NCI-H524 treated with DMSO at 0.1 percent for 48 hours (cell line): ENCODE results near the gene EIF4E2.

ENCODE experiments used
- DNase-seq: peaks from one replicate; lab custom pipeline; 2025; lab: John Stamatoyannopoulos, UW

The EIF4E2 gene, protein sequence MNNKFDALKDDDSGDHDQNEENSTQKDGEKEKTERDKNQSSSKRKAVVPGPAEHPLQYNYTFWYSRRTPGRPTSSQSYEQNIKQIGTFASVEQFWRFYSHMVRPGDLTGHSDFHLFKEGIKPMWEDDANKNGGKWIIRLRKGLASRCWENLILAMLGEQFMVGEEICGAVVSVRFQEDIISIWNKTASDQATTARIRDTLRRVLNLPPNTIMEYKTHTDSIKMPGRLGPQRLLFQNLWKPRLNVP

DNA sequence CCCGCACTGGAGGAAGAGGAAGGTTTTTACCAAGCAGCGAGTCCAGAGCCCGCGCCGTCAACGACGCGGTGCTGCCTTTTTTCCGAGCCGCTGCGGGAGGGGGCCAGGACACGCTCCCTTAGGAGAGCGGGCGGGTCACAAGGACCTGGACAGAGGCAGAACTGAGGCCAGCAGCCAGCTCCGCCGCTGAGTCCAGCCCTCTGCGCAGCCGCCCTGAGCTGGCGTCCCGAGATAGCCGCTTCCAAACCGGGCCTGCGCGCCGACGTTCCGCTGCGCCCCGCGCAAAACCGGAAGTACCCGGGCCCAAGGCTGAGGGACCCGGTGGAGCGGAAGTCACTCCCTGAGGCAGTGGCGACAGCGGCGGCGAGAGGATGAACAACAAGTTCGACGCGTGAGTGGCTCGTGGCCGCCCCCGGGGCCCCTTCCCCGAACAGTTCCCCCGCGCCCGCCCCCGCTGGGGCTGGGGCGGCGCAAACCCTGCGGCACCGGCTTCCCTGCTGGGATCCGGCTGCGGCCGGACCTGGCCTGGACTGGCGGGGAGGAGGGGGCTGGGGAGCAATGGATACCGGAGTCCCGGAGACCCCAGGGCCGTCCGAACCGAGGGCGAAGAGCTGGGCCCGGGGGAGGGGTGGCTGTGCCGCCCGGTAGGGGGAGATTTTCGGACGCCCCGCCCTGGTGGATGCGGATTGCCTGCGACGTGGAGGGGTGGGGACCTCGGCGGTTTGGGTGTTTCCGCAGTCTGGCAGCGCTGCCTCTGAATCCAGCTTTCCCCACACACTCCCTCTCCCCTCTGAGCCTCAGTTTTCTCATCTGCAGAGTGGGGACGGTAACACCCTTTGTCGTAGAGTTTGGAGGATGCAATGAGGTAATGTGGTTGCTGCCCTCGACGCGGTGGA lies at the start of gene EIF4E2, which contains the start of gene TIGD1:
EIF4E2 (plus strand) TSS at position 336 of the 896 bp plus-strand sequence; CDS start at position 372, 36 bp downstream.
TIGD1 (minus strand) TSS at position 204 of the 896 bp plus-strand sequence. CDS start 675 bp downstream, outside the sequence.
- peak; percentile 49 for DNase-seq

DNA sequence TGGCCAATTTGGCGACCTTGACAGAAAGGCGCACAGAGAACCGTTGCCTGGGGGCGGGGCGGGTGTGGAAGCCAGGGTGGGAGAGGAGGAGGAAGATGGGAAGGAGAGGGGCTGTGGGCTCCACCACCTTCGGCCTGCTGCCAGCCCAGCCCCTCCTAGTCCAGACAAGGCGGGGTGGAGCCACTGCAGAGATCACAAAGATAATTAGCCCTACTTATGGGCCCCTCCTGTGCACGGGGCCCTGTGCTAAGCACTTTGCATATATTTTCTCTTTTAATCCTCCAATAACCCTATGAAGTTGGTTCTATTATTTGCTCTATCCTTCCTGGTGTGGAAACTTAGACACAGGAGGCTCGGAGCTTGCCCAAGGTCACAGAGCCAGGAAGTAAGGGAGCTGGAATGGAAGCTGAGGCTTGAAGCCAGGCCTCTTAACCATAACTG lies 49.1 kb upstream of the EIF4E2 start:
- DNase-seq: peak; percentile 6

DNA sequence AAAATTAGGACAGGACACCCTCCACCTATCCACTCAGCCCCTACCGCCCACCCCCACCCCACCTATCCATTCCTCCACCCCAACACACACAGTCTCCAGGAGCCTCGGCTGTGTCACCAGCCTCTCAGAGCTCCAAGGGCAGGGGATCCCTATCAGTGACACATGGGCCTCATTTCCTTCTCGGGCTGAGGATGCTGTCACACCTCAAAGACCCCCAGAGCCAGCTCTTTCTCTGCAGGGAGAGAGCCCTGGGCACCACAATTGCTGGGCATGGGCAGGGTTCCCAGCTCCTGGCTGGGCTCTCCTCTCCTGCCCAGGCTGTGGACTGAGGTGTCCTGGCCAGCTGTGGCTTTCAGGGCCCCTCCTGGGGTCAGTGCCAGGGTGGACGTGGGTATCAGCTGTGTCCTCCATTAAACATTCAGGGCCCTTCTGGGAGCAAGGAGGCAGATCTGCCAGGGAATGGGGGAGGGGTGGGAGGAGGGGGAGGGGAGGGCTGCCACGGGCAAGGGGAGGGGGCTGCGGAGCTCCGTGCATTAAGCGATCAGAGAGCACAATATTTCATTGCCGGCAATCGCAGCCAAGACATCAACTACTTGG lies 48.6 kb upstream of the EIF4E2 start:
- DNase-seq: no peak

DNA sequence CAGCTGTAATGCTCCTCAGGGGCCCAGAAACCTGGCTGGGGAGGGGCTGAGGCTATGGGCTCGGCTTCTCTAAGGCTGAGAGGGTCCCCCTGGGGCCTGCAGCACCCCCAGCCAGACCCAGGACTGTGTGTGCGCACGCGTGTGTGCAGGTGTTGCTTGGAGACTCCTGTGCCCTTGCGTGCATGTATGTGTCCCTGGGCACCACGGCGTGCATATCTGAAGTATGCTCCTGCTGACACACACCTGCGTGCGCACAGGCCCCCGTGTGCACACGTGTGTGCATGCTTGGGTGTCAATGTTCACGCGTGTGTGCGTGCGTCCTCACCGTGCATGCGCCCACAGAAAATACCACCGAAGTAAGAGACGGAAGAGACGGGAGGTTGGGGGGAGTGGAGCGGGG lies 48.0 kb upstream of the EIF4E2 start:
- DNase-seq: no peak

DNA sequence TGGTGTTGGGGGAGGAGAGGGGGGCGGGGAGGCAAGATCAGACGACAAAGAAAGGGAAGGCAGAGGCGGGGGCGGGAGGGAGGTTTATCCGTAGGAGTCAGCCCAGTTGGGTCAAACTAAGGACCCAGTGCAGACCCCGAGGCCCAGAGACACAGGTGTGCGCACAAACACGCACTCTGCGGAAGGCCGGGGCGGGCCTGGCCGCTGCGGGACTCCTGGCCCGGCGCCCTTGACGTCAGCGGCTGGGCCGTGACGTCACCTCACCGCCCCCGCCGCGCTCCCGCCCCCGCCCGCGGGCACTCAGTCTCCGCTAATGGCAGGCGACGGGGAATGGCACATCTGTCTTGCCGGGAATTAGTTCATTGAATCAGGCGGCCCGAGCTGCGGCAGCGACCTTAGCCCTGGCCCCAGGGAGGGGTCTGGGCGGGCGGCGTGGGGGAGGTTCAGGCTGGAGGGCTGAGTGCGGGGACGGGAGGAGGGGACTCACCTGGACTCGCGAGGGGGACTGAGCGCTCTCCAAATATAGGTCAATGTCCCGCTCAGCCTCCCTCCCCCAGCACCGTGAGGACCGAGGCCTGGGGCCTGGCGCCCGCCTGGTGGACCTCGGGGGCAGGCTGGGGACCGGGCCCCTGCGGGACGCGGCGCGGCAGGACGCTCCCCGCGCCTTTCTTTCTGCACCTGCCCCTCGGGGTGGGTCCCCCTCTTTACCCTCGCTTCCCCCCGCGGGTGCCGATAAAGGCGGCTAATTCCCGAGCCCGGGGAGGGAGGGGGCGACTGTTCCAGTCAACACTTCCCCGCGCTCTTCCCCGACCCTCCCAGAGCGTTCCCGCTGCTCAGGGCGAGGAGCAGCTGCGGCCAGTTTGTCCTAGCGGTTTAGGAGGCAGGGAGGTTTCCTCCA lies 47.3 kb upstream of the EIF4E2 start:
- no peak for DNase-seq

DNA sequence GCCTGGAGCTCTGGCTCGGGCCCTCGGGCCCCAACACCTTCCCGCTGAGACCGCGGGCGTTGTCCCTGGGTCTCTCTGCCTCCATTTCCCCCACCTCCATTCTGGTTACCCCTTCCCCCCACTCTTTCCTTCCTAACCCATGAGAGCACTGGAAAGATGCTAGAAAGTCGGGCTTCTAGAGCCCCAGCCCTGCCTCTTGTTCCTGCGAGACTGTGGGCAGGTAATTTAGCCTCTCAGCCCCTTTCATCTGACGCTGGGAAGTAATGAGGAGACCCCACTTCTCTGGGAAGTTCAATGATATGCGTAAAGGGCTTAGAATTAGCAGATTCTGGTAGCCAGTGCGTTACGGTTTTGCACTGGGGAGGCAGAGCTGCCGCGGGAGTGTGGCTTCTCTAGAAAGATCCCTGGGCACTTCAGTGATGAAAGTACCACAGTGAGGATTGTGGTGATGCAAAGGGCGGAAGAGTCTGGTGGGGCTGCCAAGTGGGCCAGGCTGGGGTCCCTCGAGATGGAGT lies 46.6 kb upstream of the EIF4E2 start:
- DNase-seq: no peak

DNA sequence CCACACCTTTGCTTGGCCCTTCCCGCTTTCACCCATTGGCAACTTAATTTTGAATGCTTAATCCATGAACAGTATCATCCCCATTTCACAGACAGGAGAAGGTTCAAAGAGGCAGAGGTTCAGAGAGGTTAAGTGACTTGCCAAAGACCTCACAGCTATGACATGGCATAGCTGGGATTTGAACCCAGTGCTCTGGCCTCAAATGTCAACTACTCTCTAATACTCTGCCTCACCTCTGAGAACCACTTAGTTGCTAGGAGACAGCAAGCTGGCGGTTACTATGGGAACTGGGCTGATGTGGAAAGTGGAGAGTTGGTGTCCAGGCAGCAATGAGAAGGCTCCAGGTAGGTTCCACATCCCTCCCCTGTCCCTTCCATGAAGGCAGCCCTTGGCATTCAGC lies 46.1 kb upstream of the EIF4E2 start:
- DNase-seq: no peak

DNA sequence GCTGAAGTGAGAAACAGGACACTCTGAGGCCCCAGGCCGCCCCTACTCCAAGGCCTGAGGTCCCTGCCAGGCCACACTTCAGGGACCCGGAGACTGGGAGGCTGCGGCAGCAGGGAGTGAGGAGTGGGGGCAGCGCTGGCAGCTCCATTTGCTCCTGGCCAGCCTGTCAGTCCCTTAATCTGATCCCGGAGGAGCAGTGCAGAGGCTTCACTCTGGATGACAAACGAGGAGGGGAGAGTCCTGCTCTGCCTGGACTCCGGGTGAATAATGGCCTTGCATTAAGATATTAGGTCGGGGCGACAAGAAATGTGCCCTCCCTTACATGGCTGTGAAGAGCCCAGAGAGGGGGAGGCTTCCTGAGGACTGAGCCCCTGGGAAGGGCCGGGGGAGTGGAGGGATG lies 44.6 kb upstream of the EIF4E2 start:
- DNase-seq: no peak

DNA sequence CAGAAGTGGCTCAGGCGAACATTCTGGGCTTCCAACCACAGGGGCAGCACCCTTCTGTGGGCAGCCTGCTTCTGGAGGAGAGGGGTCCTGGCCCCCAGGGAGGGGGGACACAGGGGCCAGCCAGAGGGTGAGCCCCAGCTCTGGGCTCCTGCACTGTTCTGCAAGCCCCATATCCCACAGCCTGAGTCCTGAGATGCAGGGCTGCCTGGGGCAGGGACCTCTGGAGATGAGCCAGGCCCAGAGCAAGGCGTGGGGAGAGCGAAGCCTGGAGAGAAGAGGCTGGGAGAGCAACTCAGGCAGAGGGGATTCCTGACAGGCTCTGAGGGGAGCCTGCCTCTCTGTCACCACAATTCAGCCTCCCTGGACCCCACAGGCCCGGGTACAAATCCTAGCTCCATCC lies 43.8 kb upstream of the EIF4E2 start:
- no peak for DNase-seq

DNA sequence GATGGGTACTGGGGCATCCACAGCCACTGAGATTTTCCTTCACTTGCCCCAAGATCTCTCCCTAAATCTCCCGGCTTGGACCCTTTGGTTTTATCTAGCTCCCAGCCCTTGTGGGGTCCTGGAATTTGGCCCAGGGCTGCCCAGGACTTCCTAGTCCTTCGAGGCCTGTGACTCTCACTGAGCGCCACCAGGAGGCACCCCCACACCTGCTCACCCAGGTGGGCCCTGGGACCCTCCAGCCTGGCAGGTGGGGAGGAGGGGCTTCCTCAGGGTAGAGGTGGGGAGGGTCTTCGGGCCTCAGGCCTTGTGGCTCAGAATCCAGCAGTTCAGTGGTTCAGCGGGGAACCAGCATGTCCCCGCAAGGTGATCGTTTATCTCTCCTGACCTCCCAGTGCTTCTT lies 42.2 kb upstream of the EIF4E2 start:
- no peak for DNase-seq

DNA sequence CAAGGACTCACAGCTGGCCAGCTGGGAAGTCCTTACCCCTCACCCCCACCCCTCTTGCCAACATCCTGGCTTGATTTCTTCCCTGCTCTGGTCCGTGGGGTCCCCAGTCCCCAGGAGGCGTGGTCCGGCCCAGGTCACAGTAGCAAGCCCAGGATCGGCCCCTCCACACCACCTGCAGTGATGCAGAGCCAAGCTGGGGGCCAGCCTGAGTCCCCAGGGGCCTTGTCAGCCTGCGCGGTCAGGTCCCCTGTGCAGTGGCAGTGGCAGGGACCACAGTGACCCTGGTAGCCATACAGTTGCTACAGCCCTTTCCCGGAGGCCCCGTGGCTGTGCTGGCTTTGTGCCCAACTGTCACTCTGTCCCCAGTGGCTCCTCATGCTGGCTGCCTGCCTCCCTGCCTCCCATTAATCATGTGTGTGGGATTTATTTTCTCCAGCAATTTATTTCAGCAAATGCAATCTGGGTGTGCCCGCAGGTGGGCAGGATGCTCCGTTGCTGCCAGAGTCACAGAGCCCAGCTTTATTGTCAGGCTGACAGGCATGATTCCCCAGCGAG lies 39.1 kb upstream of the EIF4E2 start:
- DNase-seq: no peak

DNA sequence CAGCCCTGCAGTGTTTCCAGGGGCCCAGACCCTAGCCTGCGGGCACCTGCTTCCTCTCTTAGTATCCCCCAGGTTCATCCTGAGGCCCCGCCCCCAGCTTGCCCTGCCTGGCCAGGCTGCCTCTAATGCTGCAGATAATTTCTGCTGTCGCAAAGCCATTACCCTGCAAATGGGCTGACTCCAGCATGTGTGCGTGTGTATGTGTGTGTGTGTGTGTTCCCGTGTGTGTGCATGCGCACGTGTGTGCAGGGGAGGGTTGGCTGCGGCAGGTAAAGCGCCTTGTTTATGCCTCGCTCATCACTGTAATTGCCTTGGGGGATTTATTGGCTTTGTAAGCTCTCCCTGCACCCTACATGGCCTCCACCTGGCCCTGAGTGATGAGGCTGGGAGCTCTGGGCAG lies 37.9 kb upstream of the EIF4E2 start:
- DNase-seq: no peak

DNA sequence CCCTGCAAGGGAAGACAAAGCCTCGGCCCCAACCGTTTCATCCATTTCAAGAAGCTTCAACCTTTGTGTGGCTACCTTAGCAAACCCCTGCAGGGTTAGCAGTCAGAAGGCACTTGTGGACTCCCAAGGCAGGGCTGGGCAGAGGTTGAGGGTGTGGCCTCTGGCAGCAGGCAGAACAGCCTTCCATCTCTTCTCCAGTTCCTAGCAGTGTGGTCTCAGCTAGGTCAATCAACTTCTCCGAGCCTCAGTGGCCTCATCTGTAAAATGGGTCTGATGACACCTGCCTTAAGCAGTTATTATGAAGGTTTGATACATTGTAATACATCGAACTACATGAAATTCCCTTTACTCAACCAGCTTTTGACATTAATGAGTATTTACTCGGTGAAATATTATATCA lies 37.1 kb upstream of the EIF4E2 start:
- no peak for DNase-seq

DNA sequence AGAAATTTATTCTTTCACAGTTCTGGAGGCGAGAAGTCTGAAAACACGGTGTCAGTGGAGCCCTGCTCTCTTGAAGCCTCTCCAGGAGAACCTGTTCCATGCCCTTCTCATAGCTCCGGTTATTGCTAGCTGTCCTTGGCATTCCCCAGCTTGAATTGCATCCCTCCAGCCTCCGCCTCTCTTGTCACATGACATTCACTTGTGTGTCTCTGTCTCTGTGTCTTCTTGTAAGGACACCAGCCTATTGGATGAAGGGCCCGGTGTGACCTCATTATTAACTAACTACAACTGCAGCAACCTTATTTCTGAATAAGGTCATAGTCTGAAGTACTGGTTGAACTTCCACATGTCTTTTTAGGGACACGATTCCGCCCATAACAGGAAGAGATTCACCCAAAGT lies 34.9 kb upstream of the EIF4E2 start:
- no peak for DNase-seq

DNA sequence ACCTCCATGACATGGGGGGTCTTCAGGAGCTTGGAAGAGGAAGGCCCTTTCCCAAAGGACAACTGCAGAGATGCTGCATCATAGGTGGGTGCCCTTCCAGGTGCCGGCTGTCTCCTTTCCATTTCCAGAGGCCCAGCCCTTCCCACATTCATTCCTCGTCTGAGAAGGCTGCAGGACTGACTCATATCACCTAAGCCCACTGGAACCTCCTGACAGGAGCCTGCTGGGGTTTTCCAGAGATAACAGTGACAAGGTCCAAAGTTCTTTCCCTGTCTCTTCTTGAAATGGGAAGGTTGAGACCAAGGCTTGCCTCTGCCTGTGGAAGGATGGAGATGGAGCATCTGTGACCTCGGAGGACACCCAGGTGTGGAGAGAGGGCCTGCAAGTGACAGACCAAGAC lies 33.9 kb upstream of the EIF4E2 start:
- no peak for DNase-seq

DNA sequence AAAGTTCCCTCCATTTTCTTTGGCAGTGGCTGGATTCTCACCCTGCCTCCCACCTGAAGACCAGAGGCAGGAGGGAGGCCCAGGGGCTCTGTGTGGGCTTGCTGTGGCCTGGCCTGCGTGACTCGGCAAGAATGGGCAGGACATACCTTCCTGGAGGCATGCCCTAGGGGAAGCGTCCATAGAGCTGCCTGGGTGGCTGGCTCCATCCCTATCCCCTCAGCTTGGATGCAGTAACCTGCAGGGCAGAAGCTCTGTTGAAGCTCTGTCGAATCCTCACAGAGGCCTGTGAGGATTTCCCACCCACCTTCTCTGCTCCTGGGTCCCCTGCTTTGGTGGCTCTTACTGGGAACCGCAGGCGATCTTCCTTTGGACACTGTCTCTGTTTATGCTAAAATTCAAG lies 31.6 kb upstream of the EIF4E2 start:
- no peak for DNase-seq

DNA sequence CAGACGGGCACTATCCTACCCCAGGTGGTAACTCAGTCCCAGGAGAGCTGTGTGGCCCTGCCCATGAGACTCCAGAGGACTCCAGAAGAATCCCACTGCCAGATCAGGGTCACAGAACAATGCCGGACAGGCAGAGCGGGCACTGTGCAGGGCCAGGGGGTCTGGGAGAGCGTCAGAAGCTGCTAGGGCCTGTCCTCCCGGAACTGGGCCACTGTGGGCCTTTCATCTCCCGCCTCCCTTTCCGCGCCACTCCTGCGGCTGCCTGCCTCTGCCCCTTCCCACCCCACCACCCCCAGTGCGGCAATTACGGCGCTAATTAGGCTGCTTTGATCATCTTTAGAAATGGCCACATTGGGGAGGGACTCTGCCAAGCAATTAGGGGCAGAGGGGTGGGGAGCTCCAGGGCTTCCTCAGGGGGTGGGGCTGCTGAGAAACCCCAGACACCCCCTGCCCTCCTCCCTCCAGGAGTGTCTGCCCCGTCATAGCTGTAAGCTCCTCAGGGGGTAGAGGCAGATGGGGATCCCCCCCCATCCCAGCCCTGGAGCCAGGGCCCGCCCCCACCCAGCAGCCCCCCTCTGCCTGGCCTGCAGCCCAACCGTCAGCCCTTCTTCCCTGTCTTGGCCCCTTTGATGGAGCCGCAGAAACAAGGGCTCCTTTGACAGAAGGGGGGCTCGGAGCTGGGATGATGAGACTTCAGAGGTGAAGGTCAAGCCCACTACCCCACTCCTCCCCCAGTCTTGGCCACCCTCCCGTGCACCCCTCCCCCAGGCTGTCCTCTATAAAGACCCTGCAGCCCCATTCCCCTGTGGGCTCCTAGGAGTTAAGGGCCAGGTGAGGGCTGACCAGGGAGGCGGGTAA lies 30.7 kb upstream of the EIF4E2 start, which contains the start of gene PRSS56:
PRSS56 (plus strand) TSS at position 808 of the 858 bp plus-strand sequence. CDS start 211 bp downstream, outside the sequence.
- no peak for DNase-seq

DNA sequence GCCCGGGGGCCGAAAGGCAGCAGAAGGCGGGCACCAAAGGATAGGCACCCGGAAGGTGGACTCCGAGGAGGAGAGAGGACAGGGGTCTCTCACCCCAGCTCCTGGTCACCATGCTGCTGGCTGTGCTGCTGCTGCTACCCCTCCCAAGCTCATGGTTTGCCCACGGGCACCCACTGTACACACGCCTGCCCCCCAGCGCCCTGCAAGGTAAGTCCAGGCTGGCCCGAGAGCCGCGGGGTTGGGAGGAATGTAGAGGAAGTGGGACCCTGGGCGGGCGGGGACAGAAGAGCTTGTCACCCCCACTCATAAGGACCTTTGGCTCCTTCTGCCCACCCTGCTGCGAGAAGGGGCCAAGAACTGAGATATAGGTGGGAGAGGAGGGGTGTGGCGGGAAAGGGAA lies 30.0 kb upstream of the EIF4E2 start:
- DNase-seq: no peak

DNA sequence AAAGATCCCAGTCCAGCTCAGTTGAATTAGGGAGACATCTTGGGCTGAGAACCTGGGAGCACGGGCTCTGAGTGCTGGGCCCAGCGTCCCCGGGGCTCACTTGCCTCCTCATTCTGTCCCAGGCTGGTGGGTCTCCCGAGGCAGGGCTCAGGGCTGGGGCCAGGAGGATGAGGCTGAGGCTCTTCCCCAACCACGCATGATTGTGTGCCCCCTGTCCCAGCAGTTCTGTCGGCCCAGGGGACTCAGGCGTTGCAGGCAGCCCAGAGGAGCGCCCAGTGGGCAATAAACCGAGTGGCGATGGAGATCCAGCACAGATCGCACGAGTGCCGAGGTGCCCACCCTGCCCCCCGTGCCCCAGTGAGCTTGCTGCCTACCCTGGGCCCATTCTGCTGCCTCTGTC lies 29.4 kb upstream of the EIF4E2 start:
- no peak for DNase-seq

DNA sequence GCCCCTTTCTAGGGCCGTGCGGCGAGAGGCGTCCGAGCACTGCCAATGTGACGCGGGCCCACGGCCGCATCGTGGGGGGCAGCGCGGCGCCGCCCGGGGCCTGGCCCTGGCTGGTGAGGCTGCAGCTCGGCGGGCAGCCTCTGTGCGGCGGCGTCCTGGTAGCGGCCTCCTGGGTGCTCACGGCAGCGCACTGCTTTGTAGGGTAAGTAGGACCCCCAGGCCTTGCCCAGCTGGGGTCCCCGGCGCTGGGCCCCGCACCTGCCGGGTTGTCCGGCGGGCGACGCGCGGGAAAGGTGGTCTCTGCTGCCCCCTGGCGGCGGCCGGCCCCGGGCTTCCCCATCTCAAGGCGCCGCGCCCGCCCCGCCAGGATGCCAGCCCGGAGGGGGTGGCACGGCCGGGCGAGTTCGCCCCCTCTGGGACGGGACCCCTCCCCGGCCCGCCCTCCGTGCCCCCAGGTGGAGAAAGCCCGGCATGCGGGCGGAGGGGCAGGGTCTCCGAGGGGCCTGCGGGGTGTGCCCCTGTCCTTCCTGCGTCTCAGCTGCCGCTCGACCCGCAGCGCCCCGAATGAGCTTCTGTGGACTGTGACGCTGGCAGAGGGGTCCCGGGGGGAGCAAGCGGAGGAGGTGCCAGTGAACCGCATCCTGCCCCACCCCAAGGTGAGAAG lies 28.4 kb upstream of the EIF4E2 start:
- no peak for DNase-seq
